ENCODE measurements around the gene ACCSL.

ACCSL gene

GRCh38 chr11:44104481-44105294, 56.9 kb downstream of the ACCSL start:
- DNase-seq: no peak

- no peak for DNase-seq
Observed at GRCh38 chr11:44108260-44108659, 60.5 kb downstream of the ACCSL start.
